ENCODE results near the gene VSTM1. TPM values are rescaled to one million over a fixed set of nuclear protein-coding genes. Genes with fewer than 3 reads are reported as not detected.

Gene VSTM1
- total RNA-seq, 1 donor from 2014 or later = not detected

DNA sequence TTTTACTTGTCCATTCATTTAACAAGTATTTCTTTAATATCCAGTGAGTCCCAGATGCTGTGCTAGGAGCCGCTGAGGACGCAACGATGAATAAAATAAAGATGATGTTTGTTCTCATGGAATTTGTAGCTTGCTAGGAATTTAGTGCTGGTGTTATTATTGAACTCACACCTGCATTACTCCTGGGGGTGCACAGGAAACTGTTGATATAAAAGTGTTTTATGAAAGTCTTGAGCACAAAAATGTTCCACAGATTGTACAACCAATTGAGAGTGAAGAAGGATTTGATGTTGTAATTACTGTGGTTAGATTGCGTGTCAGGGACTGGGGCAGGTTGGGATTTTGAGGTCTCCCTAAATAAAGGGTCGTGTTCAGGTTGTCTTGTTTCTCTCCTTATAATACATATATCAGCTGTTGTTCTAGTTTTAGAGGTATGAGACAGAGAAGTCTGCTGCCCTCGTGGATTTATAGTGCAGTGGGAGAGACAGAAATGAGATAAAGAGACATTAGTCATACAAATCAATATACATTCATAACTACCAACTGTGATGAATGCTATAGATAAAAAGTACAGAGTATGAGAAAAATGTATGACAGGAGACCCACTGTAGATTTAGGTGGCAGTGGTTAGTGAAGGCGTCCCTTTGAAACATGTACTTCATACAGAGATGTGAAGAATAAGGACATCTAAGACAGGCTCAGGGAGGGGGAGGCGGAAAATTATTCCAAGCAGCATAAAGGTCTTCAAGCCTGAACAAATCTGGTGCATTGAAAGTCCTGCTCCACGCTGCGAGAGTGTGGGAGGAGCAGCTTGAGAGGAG, 61.0 kb downstream of the VSTM1 start:
- H3K4me3 Mint-ChIP-seq (ENCODE audit: low read depth) = no peak overlapping the region
- H3K27ac Mint-ChIP-seq = no peak overlapping the region

DNA sequence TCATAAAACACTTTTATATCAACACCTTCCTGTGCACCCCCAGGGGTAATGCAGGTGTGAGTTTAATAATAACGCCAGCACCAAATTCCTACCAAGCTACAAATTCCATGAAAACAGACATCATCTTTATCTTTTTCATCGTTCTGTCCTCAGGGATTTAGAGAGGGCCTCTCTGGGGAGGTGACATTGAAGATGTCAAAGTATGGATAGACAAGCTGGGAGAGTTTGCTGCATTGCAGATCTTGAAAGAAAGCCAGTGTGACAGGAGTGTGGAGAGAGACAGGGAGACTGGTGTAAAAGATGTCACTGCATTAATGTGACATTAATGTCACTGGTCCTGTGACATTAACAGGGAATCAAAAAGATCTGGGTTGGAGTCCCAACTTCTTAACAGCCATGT, 62.2 kb downstream of the VSTM1 start:
- TF ChIP-seq, protein P1, sequence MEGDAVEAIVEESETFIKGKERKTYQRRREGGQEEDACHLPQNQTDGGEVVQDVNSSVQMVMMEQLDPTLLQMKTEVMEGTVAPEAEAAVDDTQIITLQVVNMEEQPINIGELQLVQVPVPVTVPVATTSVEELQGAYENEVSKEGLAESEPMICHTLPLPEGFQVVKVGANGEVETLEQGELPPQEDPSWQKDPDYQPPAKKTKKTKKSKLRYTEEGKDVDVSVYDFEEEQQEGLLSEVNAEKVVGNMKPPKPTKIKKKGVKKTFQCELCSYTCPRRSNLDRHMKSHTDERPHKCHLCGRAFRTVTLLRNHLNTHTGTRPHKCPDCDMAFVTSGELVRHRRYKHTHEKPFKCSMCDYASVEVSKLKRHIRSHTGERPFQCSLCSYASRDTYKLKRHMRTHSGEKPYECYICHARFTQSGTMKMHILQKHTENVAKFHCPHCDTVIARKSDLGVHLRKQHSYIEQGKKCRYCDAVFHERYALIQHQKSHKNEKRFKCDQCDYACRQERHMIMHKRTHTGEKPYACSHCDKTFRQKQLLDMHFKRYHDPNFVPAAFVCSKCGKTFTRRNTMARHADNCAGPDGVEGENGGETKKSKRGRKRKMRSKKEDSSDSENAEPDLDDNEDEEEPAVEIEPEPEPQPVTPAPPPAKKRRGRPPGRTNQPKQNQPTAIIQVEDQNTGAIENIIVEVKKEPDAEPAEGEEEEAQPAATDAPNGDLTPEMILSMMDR (IDR thresholded peaks at IDR 0.05; ENCODE audit: unreplicated experiment) = no peak
- Mint-ChIP-seq H3K4me1 (ENCODE audit: low read depth) (no peaks in the 10 kb centered on the region), H3K4me3 (ENCODE audit: low read depth) (no peak overlapping the region), H3K27ac (no peak overlapping the region), H3K36me3 (ENCODE audit: insufficient read depth) (no peaks in the 10 kb centered on the region), H3K27me3 (peaks cover 37% of the 10 kb centered on the region), H3K9me3 (ENCODE audit: low read depth) (no peaks in the 10 kb centered on the region)
- no peak for DNase-seq (ENCODE audit: low spot score, unreplicated experiment)

More for the DNA sequence above, 61.0 kb downstream of the VSTM1 start:
- H3K36me3 Mint-ChIP-seq (ENCODE audit: insufficient read depth) = no peaks in the 10 kb centered on the region
- no peaks in the 10 kb centered on the region for H3K9me3 Mint-ChIP-seq (ENCODE audit: low read depth)
- TF ChIP-seq, protein P1 (IDR thresholded peaks at IDR 0.05; ENCODE audit: unreplicated experiment) = no peak
- H3K27me3 Mint-ChIP-seq = peaks cover 31% of the 10 kb centered on the region
- DNase-seq (ENCODE audit: low spot score, unreplicated experiment) = no peak
- no peaks in the 10 kb centered on the region for H3K4me1 Mint-ChIP-seq (ENCODE audit: low read depth)

DNA sequence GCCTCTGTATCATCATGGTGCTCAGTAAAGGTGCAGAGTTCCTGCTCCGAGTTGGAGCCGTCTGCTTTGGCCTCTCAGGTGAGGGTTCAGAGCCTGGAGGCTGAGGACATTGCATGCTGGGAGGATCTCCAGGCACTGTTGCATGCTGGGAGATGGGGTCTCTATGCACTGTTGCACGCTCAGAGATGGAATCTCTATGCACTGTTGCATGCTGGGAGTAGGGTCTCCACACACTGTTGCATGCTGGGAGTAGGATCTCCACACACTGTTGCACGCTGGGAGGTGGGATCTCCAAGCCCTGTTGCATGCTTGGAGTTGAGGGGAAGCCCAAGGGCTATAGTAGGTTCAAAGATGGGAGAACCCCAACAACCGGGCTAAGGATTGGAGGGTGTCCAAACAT, 64.0 kb downstream of the VSTM1 start:
- DNase-seq (ENCODE audit: low spot score, unreplicated experiment) = no peak
- H3K4me3 Mint-ChIP-seq (ENCODE audit: low read depth) = no peak overlapping the region
- H3K27ac Mint-ChIP-seq = no peak overlapping the region
- TF ChIP-seq, protein P1 (IDR thresholded peaks at IDR 0.05; ENCODE audit: unreplicated experiment) = no peak
- no peaks in the 10 kb centered on the region for H3K9me3 Mint-ChIP-seq (ENCODE audit: low read depth)
- H3K27me3 Mint-ChIP-seq = peaks cover 49% of the 10 kb centered on the region
- no peaks in the 10 kb centered on the region for H3K4me1 Mint-ChIP-seq (ENCODE audit: low read depth)
- no peaks in the 10 kb centered on the region for H3K36me3 Mint-ChIP-seq (ENCODE audit: insufficient read depth)

DNA sequence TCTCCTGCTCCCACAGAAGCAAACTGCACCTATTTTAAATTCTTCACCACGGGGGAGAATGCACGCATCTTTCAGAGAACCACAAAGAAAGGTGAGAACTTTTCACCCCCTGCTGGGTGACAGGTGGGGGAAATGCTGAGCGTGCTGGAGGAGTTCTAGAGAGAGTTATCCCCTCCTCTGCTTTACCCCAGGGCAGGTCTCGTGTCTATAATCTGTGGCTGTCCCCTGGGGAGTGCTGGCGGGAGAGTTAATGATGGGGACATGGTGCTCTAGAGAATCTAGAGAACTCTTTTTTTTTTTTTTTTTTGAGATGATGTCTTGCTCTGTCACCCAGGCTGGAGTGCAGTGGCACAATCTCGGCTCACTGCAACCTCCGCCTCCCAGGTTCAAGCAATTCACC, 65.5 kb downstream of the VSTM1 start:
- no peaks in the 10 kb centered on the region for H3K9me3 Mint-ChIP-seq (ENCODE audit: low read depth)
- no peak overlapping the region for H3K27ac Mint-ChIP-seq
- no peaks in the 10 kb centered on the region for H3K36me3 Mint-ChIP-seq (ENCODE audit: insufficient read depth)
- H3K4me1 Mint-ChIP-seq (ENCODE audit: low read depth) = no peaks in the 10 kb centered on the region
- TF ChIP-seq, protein P1 (IDR thresholded peaks at IDR 0.05; ENCODE audit: unreplicated experiment) = no peak
- no peak overlapping the region for H3K4me3 Mint-ChIP-seq (ENCODE audit: low read depth)
- H3K27me3 Mint-ChIP-seq = peaks cover 57% of the 10 kb centered on the region
- no peak for DNase-seq (ENCODE audit: low spot score, unreplicated experiment)

DNA sequence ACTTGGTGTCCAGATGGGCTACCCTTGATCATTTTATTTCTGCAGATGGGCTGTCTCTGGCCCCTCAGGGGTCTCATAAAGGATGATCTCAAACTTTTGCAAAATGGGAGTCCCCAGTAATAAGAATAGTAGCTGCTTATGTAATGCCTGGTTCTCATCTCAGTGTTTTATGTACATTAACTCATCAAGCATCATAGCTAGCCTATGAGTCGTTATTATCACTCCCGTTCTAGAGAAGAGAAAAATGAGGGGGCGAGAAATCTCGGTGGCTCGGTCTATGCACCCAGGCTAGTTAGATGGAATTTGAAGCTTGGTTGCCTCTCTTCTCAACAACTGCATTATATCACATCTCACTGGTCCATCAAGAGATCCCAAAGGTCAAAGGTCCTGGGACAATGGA, 68.9 kb downstream of the VSTM1 start:
- H3K9me3 Mint-ChIP-seq (ENCODE audit: low read depth) = no peaks in the 10 kb centered on the region
- DNase-seq (ENCODE audit: low spot score, unreplicated experiment) = no peak
- peaks cover 42% of the 10 kb centered on the region for H3K27me3 Mint-ChIP-seq
- peaks cover 3% of the 10 kb centered on the region for H3K4me1 Mint-ChIP-seq (ENCODE audit: low read depth)
- no peak overlapping the region for H3K27ac Mint-ChIP-seq
- TF ChIP-seq, protein P1 (IDR thresholded peaks at IDR 0.05; ENCODE audit: unreplicated experiment) = no peak
- no peaks in the 10 kb centered on the region for H3K36me3 Mint-ChIP-seq (ENCODE audit: insufficient read depth)
- no peak overlapping the region for H3K4me3 Mint-ChIP-seq (ENCODE audit: low read depth)
